ENCODE measurements around the gene ZNF717. TPM values are rescaled to one million over a fixed set of nuclear protein-coding genes. Genes with fewer than 3 reads are reported as not detected.
"Not testable (repeated sequence)": the region's sequence is repeated elsewhere in the genome, so short reads cannot be mapped to it uniquely, and the experiment has no call there.

The ZNF717 gene
- total and polyA plus RNA-seq, 8 donors, result 3.9 to 12.5 (median 6.3) TPM

- FAIRE-seq (no peak), ATAC-seq (no peak), DNase-seq (no peak)
- 80 to 85% methylated on average over 7 of the region's 7 CpGs for WGBS, 2 donors
- H3K4me1 ChIP-seq, result peaks cover 0 to 4% (median 0%) of the 10 kb centered on the region in 3 donors
- no peak for TF ChIP-seq CTCF (IDR thresholded peaks at IDR 0.05)
- H3K27me3 ChIP-seq, result no peaks in the 10 kb centered on the region
- intact Hi-C loops (cut with DNase I), result no loop called here
- H3K4me3 ChIP-seq, result no peak overlapping the region
- H3K36me3 ChIP-seq, result peaks cover 0 to 8% (median 0%) of the 10 kb centered on the region in 3 donors
- H3K27ac ChIP-seq, result no peak overlapping the region
- no peaks in the 10 kb centered on the region for H3K9me3 ChIP-seq
Measured at GRCh38 chr3:75781079-75781745, 4.1 kb downstream of the ZNF717 start.

- intact Hi-C loops (cut with DNase I); FAIRE-seq; DNase-seq; H3K4me3 ChIP-seq; ATAC-seq; H3K36me3 ChIP-seq; H3K4me1 ChIP-seq; H3K9me3 ChIP-seq; H3K27me3 ChIP-seq; H3K27ac ChIP-seq: not testable (repeated sequence)
- 94 to 95% methylated on average over 11 of the region's 11 CpGs for WGBS, 2 donors
Measured at GRCh38 chr3:75777742-75778141, 7.6 kb downstream of the ZNF717 start.

- intact Hi-C loops (cut with DNase I); H3K27me3 ChIP-seq; H3K9me3 ChIP-seq; H3K4me1 ChIP-seq; DNase-seq; FAIRE-seq; H3K36me3 ChIP-seq; H3K27ac ChIP-seq; H3K4me3 ChIP-seq; ATAC-seq: not testable (repeated sequence)
- WGBS, 2 donors, result 83 to 92% methylated on average over 10 of the region's 10 CpGs
Measured at GRCh38 chr3:75771631-75772030, 13.7 kb downstream of the ZNF717 start.

- Histone ChIP-seq H3K9me3 (no peaks in the 10 kb centered on the region), H3K27ac (no peak overlapping the region), H3K4me3 (no peak overlapping the region), H3K27me3 (no peaks in the 10 kb centered on the region), H3K4me1 (no peaks in the 10 kb centered on the region), H3K36me3 (peaks cover 0 to 6% (median 0%) of the 10 kb centered on the region in 3 donors)
- FAIRE-seq, result no peak
- no peak for DNase-seq
- intact Hi-C loops (cut with DNase I), result no loop called here
- WGBS, 2 donors, result 97% methylated on average over 7 of the region's 7 CpGs
- no peak for TF ChIP-seq CTCF (IDR thresholded peaks at IDR 0.05)
- ATAC-seq, result no peak
Measured at GRCh38 chr3:75768303-75769017, 16.9 kb downstream of the ZNF717 start.

- Histone ChIP-seq H3K9me3 (peaks cover 0 to 32% (median 2%) of the 10 kb centered on the region in 4 donors), H3K36me3 (peaks cover 0 to 39% (median 19%) of the 10 kb centered on the region in 3 donors), H3K4me1 (no peaks in the 10 kb centered on the region), H3K27me3 (no peaks in the 10 kb centered on the region), H3K4me3 (no peak overlapping the region), H3K27ac (no peak overlapping the region)
- 83 to 84% methylated on average over 7 of the region's 7 CpGs for WGBS, 2 donors
- intact Hi-C loops (cut with DNase I), result no loop called here
- no peak for ATAC-seq
- FAIRE-seq, result no peak
- no peak for DNase-seq
- no peak for TF ChIP-seq CTCF (IDR thresholded peaks at IDR 0.05)
Measured at GRCh38 chr3:75737831-75738493, 47.4 kb downstream of the ZNF717 start.

Data from pancreas (tissue), 10 donors.